A673 (cell line): ENCODE measurements around the gene OXTR. TPM values are rescaled to one million over a fixed set of nuclear protein-coding genes. Genes with fewer than 3 reads are reported as not detected.

Experiments
- BruUV-seq: library from RNA; stranded (reverse); fragments of 400-500 nt; replicated peaks from 2 replicates; lab custom pipeline; 2021; lab: Mats Ljungman, UMichigan
- CTCF ChIA-PET: fragments of 300-600 bp; sonication (Branson Sonifier 250); formaldehyde crosslinking; loops from one replicate; lab custom pipeline; 2022; ENCODE audit warnings: antibody characterized with exemption; lab: Charles Lee
- POLR2A ChIA-PET: fragments of 300-600 bp; sonication (Branson Sonifier 250); formaldehyde crosslinking; loops from one replicate; lab custom pipeline; 2022; ENCODE audit warnings: antibody characterized with exemption; ENCODE audit not compliant: low non-redundant PET; lab: Charles Lee
- DNase-seq: peaks from one replicate; pipeline ENCODE4 v3.0.0-alpha.2; 2015; ENCODE audit warnings: low spot score
- H3K27ac ChIP-seq: fragments of 200-600 bp; sonication (generic); 2 replicates; pipeline ENCODE4 v1.5.1; 2016; ENCODE audit warnings: mixed run types, low read depth, mild to moderate bottlenecking, mixed read lengths, antibody characterized with exemption, low read length; ENCODE audit not compliant: poor library complexity, severe bottlenecking
- H3K27me3 ChIP-seq: fragments of 200-600 bp; sonication (generic); replicated peaks from 2 replicates; pipeline ENCODE4 v1.6.1; 2017; ENCODE audit warnings: mixed run types, low read depth, mild to moderate bottlenecking, mixed read lengths, antibody characterized with exemption, low read length; ENCODE audit not compliant: insufficient read depth, poor library complexity
- H3K36me3 ChIP-seq: fragments of 200-600 bp; sonication (generic); 2 replicates; pipeline ENCODE4 v1.6.1; 2016; ENCODE audit warnings: mixed run types, mild to moderate bottlenecking, mixed read lengths, antibody characterized with exemption, low read length; ENCODE audit not compliant: insufficient read depth, poor library complexity, severe bottlenecking
- H3K4me1 ChIP-seq: fragments of 200-600 bp; sonication (generic); 2 replicates; pipeline ENCODE4 v1.6.1; 2017; ENCODE audit warnings: mixed run types, mild to moderate bottlenecking, mixed read lengths, antibody characterized with exemption, low read length; ENCODE audit not compliant: insufficient read depth, poor library complexity, severe bottlenecking
- H3K4me3 ChIP-seq: fragments of 200-600 bp; sonication (generic); 2 replicates; pipeline ENCODE4 v1.5.1; 2016; ENCODE audit warnings: low read depth, mixed run types, mild to moderate bottlenecking, mixed read lengths, low read length; ENCODE audit not compliant: poor library complexity, severe bottlenecking
- H3K9me3 ChIP-seq: fragments of 200-600 bp; sonication (generic); 2 replicates; pipeline ENCODE4 v1.6.1; 2016; ENCODE audit warnings: mixed run types, low read depth, mild to moderate bottlenecking, mixed read lengths, antibody characterized with exemption, low read length; ENCODE audit not compliant: poor library complexity, severe bottlenecking
- EZH2 ChIP-seq: fragments of 200-600 bp; sonication (generic); IDR thresholded peaks from 2 replicates; pipeline ENCODE4 v1.6.1; 2017; ENCODE audit warnings: borderline replicate concordance, low read depth, mild to moderate bottlenecking, mixed read lengths, antibody characterized with exemption, low read length; ENCODE audit not compliant: poor library complexity, severe bottlenecking
- intact Hi-C: fragments of 100-400 bp; cut with micrococcal nuclease; formaldehyde crosslinking; loops from one replicate; pipeline ENCODE4 v1.10.0; 2022; ENCODE audit not compliant: unreplicated experiment
- total RNA-seq: library from RNA; stranded (reverse); gene quantifications from 2 replicates; pipeline ENCODE4 v1.2.3, GENCODE V29; 2021
- TF ChIP-seq, protein P1 (sequence below): fragments of 300-800, 200-600 bp; sonication (generic); conservative IDR thresholded peaks from 2 replicates; pipeline ENCODE4 v1.5.1; 2017; ENCODE audit warnings: low read depth, mild to moderate bottlenecking, antibody characterized with exemption, low read length, moderate library complexity, mixed read lengths

OXTR gene
- total RNA-seq, 1 experiment from 2014 or later, result 6.5 TPM

DNA sequence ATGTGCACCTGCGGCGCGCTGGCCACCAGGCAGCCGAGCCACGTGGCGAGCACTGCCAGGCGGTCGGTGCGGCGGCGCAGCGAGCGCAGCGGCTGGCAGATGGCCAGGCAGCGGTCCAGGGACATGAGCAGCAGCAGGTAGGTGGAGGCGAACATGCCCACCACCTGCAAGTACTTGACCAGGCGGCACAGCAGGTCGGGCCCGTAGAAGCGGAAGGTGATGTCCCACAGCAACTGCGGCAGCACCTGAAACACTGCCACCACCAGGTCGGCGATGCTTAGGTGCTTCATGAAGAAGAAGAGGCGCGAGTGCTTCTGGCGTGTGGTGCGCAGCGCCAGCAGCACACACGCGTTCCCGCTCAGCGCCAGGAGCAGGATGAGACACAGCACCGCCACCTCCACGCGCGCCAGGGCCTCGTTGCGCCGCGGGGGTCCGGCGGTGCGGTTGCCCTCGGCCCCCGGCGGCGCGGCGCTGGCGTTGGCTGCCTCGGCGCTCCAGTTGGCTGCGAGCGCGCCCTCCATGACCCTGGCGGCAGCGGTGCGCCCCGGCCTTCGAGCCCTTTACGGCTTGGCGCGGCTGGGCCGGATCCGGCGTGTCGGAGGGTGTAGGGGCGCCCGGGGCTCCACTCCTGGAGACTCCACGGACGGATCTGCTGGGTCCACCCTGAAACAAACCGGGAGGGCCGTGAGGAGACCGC is 1.6 kb downstream of the OXTR start:
- no TSS peak for BruUV-seq
- CTCF ChIA-PET, result no interaction called here
- intact Hi-C loops, result no loop called here
- no peak overlapping the region for H3K27ac ChIP-seq
- DNase-seq, result no peak
- H3K9me3 ChIP-seq, result no peaks in the 10 kb centered on the region
- H3K4me3 ChIP-seq, result no peak overlapping the region
- H3K36me3 ChIP-seq, result no peaks in the 10 kb centered on the region
- H3K27me3 ChIP-seq, result peaks cover 6% of the 10 kb centered on the region
- POLR2A ChIA-PET, result no interaction called here
- peaks cover 7% of the 10 kb centered on the region for H3K4me1 ChIP-seq
- TF ChIP-seq, protein P1, sequence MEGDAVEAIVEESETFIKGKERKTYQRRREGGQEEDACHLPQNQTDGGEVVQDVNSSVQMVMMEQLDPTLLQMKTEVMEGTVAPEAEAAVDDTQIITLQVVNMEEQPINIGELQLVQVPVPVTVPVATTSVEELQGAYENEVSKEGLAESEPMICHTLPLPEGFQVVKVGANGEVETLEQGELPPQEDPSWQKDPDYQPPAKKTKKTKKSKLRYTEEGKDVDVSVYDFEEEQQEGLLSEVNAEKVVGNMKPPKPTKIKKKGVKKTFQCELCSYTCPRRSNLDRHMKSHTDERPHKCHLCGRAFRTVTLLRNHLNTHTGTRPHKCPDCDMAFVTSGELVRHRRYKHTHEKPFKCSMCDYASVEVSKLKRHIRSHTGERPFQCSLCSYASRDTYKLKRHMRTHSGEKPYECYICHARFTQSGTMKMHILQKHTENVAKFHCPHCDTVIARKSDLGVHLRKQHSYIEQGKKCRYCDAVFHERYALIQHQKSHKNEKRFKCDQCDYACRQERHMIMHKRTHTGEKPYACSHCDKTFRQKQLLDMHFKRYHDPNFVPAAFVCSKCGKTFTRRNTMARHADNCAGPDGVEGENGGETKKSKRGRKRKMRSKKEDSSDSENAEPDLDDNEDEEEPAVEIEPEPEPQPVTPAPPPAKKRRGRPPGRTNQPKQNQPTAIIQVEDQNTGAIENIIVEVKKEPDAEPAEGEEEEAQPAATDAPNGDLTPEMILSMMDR, result no peak
- TF ChIP-seq EZH2, result no peak

DNA sequence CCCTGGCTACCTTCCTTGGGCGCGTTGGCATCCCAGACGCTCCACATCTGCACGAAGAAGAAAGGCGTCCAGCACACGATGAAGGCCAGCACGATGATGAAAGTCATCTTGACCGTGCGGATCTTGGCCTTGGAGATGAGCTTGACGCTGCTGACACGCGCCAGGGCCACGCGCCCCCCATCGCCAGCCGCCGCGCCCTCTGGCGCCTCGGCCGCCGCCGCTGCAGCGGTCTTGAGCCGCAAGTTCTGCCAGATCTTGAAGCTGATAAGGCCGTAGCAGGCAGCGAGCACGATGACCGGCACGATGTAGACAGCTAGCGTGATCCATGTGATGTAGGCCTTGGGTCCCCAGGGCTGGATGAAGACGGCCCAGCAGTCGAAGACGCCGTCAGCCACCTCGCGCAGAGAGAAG is 2.2 kb downstream of the OXTR start:
- Histone ChIP-seq H3K4me3 (no peak overlapping the region), H3K27ac (no peak overlapping the region), H3K36me3 (no peaks in the 10 kb centered on the region), H3K27me3 (peaks cover 6% of the 10 kb centered on the region), H3K4me1 (peaks cover 7% of the 10 kb centered on the region), H3K9me3 (no peaks in the 10 kb centered on the region)
- BruUV-seq, result no TSS peak
- DNase-seq, result no peak
- ChIA-PET CTCF (no interaction called here), POLR2A (no interaction called here)
- no peak for TF ChIP-seq EZH2
- TF ChIP-seq, protein P1, result no peak
- intact Hi-C loops, result no loop called here

DNA sequence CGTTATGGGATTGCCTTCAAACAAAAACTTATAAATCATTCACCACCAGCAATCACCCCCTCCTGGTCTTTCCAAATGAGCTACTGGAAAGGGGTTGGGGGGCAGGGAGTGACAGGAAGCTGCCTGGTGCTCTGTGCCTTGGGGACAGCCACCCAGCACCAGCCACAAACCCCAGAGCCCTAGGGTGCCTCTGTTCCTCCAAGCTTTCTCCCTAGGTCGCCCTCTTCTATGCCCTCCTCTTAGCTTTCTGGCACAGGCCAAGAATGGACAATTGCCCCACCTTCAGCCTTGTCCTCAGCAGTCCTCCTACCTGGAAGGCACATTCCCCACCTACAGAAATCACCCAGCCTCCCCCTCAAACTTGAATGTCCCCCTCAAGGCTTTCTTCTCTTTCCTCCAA is 3.3 kb downstream of the OXTR start:
- intact Hi-C loops, result no loop called here
- ChIA-PET POLR2A (no interaction called here), CTCF (no interaction called here)
- Histone ChIP-seq H3K9me3 (no peaks in the 10 kb centered on the region), H3K4me1 (peaks cover 7% of the 10 kb centered on the region), H3K27ac (no peak overlapping the region), H3K4me3 (no peak overlapping the region), H3K36me3 (no peaks in the 10 kb centered on the region), H3K27me3 (peaks cover 6% of the 10 kb centered on the region)
- DNase-seq, result no peak
- no peak for TF ChIP-seq EZH2
- TF ChIP-seq, protein P1, result no peak
- BruUV-seq, result no TSS peak
